ENCODE data around the gene TCF23.
"Not testable (repeated sequence)": the region's sequence is repeated elsewhere in the genome, so short reads cannot be mapped to it uniquely, and the experiment has no call there.

The TCF23 gene

DNA sequence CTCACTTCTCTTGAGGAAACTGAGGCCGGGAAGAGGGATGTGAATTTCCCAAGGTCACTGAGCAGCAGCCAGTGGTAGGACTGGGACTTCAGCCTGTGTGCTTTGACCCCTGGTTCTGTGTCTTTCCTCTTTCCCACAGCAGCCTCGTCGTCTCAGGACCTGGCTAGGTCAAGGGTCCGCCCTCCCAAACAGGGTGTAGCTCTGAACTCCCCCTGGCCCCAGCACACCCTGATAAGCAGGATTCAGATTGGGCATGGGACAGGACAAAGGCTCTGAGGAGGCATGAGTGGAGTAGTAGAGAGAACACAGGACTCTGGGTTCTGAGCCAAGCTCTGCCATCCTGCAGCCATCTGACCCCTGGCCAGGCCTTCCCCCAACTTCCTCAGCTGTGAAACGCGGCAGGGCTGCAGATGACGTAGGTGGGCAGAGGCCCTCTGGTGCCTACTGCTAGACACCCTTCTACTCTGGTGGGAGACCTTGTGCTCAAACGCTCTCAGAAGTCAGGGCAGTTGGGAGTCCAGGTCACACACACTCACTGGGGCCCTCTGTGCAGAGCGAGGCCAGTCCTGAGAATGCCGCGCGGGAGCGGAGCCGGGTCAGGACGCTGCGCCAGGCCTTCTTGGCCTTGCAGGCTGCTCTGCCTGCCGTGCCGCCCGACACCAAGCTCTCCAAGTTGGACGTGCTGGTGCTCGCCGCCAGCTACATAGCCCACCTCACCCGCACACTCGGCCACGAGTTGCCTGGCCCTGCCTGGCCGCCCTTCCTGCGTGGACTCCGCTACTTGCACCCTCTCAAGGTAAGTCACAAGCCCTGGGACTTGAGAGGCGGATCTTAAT is 984 bp downstream of the TCF23 start:
- in situ Hi-C loops (cut with HindIII; ENCODE audit: low pct_ligation_motif_present, low pct_unique_long_range_greater_than_20kb, low sequenced_read_pairs), result no loop called here
- no peak for DNase-seq

DNA sequence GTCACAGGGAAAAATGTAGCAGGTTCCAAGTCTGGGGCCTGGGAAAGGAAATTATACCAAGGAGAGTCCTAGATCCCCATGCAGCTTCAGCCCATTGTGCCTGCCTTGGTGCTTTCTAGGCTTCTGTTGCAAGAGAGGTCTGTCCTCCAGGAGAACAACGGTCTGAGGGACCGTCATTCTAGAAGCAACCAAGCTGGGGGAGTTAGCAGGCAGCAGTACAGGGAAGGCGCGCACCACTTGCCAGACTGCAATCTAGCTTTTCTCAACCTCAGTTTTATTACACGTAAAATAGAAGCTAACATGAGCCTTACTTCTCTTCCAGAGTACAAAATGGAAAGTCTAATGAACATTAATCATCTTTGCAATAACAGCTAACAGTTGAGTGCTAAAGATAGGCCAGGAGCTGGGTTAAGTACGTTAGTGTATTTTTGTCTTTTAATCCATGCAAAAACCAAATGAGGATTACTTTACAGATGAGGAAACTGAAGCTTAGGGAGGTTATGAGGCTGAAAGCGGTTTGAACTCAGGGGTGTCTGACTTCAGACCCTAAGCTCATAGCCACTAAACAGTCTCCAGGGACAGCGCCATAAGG is 1.9 kb downstream of the TCF23 start:
- in situ Hi-C loops (cut with HindIII; ENCODE audit: low pct_ligation_motif_present, low pct_unique_long_range_greater_than_20kb, low sequenced_read_pairs), result no loop called here
- DNase-seq, result no peak

DNA sequence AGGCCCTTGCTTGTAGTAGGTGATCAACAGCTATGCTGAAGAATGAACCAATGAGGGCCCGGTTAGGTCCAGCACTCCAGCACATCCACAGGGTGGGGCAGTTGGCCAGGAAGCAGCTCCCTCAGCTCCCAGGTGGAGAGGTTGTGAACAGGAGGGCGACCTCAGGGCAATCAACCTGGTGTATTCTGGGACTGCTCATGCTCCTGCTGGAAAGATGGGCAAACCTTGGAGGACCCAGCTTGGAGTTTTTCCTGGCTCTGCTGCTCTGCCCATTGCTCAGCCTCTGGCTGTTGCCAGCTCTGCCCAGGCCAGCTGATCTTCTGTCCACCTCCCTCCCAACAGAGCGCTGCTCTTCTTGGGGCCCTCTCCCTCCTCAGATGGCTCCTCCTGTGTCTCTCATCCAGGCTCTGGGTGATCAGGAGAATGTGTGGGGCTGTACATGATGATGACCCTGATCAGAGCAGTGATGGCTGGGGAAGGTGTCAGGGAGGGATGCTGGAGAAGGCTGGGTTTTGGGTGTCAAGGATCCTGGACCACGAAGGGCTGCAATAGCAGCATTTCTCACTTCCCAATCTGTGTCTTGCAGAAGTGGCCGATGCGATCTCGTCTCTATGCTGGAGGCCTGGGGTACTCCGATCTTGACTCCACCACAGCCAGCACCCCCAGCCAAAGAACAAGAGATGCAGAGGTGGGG is 3.4 kb downstream of the TCF23 start:
- in situ Hi-C loops (cut with HindIII; ENCODE audit: low pct_ligation_motif_present, low pct_unique_long_range_greater_than_20kb, low sequenced_read_pairs), result no loop called here
- DNase-seq, result no peak

DNA sequence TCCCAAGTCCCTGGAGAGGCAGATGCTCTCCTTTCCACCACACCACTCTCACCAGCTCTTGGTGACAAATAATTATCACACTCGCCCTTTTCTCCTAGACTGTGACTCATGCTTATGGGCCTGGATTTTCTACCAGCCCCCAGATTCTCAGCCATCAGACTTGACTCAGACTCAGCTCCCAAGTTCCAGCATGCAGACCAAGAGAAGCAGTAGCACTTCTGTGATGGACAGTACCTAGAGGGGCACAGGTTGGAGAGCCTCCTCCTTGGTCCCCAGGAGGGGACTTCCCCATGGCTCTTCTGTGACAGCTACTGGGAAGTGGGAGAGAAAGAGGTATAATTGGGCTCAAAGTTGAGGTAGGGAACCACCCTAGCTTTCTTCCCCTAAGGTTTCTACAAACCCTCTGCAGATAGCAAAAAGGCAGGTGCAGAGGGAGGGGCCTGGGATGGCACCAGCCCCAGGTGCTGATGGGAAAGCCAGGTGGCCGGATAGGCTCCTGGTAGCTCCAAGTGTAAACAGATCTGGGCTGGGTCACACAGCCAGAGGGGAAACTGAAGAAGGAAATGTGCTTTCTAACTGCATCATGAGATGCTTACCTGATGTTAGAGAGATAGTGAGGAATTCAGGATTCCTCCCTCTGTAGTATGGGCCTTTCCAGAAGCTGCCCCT is 4.1 kb downstream of the TCF23 start:
- in situ Hi-C loops (cut with HindIII; ENCODE audit: low pct_ligation_motif_present, low pct_unique_long_range_greater_than_20kb, low sequenced_read_pairs), result no loop called here
- no peak for DNase-seq

DNA sequence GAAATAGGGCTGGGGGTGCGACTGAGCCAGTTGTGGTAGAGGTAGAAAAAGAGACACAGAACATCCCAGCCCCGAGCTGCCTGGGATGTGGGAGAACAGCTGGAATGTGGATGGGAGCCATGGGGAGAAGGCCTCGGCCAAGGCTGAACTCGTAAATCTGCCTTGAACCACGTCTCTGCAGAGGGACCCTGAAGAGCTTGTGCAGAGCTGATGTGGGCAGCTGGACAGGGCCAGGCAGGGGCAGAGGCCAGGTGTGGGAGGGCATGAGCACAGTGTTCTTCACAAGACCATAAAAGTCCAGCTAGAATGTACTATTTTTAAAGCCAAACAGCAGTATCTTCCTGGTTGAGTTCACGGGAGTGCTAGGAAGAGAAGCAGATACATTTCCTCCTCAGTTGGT is 5.7 kb downstream of the TCF23 start:
- in situ Hi-C loops (cut with HindIII; ENCODE audit: low pct_ligation_motif_present, low pct_unique_long_range_greater_than_20kb, low sequenced_read_pairs), result no loop called here
- DNase-seq, result no peak

DNA sequence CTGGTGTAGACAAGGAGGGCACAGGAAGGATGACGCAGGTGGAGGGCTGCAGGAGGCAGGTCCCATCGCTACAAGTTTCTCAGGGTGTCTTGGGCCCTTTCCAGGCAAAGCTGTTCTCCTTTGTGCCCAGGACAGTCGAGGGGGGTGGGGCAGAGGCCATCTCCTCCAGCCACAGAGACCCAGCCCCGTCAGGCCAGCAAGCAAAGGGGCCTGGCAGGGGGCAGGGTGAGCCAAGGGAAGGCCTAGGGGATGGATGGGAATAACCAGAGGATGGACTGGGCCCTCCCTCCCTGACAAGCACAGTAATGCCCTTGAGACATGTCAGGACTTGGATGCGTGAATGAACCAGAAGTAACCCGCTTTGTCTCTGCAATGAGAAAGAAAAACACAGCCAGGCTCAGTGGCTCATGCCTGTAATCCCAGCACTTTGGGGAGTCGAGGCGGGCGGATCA is 6.3 kb downstream of the TCF23 start:
- in situ Hi-C loops (cut with HindIII; ENCODE audit: low pct_ligation_motif_present, low pct_unique_long_range_greater_than_20kb, low sequenced_read_pairs), result no loop called here
- DNase-seq, result no peak

DNA sequence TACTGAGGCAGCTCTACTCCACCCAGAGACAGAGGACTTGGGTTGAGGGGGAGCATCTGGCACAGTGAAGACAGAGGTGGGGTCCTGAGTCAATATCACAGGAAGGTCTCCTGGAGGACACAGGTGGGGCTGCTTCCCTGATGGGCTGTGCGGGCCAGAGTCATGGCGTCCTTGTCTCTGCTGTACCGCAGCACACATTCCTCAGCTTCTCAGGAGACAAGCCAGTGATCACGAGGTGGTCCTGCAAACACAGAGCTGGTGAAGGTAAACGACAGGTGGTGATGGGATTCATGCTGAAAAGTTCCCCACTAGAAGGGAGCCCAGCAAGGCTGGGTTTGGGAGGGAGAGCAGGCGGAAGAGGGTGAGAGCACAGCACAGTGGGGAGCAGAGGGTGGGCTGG is 9.7 kb downstream of the TCF23 start:
- in situ Hi-C loops (cut with HindIII; ENCODE audit: low pct_ligation_motif_present, low pct_unique_long_range_greater_than_20kb, low sequenced_read_pairs), result no loop called here
- DNase-seq, result no peak

DNA sequence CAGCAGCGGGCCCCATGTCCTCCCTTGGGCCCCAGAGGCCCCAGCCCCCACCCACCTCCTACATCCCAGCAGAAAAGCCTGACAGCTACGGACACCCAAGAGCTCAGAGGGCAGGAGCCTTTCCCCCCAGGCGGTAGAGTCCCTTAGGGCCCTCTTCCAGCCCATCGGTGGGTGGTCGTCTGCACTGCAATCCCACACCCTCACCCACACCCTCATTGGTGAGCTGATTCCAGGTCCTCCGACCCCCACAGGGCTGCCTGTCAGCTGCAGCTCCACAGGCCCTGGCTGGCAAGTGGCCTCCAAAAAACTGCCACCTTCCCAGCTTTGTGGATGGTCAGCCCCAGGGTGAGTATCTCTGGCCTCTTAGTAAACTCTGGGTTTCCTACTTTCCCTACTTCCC is 10.5 kb downstream of the TCF23 start:
- in situ Hi-C loops (cut with HindIII; ENCODE audit: low pct_ligation_motif_present, low pct_unique_long_range_greater_than_20kb, low sequenced_read_pairs), result no loop called here
- DNase-seq, result no peak

DNA sequence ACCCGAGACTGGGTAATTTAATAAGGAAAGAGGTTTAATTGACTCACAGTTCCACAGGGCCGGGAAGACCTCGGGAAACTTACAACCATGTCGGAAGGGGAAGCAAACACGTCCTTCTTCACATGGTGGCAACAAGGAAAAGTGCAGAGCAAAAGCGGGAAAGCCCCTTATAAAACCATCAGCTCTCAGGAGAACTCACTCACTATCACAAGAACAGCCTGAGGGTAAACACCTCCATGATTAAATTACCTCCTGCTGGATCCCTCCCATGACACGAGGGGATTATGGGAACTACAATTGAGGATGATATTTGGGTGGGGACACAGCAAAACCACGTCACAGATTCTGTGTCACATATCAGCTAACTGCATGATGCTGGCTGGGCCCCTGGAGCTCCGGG is 11.4 kb downstream of the TCF23 start:
- in situ Hi-C loops (cut with HindIII; ENCODE audit: low pct_ligation_motif_present, low pct_unique_long_range_greater_than_20kb, low sequenced_read_pairs), result no loop called here
- no peak for DNase-seq

DNA sequence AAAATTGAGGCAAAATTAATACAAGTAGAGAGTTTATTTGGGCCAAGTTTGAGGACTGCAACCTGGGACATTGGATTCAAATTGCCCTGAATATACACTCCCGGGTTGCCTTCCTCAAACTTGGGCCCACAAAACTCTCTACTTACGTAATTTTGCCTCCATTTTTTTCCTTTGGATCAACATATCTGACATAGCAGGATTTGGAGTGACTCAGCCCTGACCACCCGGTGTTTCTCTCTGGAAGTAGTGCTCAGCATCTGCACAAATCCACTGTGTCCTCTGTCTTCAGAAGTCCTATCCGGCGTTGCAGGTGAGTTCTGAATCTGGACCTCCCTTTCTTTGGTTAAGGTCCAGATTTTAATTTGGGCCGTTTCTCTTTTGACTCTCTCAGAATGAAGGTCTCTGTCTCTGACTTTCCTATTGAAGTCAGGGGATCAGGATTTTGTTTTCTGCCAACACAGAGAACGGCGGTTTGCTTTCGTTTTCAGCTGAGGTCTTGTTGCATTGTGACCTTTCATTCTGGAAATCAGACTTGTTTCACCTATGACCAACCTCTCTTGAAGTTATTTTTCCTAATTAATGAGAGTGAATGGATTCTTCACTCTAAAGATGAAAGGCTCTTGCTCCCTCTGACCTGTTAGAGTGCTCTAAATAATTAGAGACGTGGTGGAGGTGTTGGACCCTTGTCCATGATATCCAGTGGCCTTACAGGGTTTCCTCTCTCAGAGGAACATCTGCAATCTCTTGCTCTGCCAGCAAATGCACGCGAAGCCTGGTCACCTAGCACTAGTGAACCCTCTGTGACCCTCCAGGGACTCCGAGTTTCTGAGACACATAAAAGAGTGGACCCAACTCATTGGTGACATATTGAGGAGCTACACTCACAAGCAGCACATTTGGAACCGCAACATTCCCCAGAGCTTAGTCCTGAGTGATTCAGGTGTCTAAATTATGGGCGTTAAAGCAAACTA is 13.6 kb downstream of the TCF23 start:
- in situ Hi-C loops (cut with HindIII; ENCODE audit: low pct_ligation_motif_present, low pct_unique_long_range_greater_than_20kb, low sequenced_read_pairs), result no loop called here
- no peak for DNase-seq

DNA sequence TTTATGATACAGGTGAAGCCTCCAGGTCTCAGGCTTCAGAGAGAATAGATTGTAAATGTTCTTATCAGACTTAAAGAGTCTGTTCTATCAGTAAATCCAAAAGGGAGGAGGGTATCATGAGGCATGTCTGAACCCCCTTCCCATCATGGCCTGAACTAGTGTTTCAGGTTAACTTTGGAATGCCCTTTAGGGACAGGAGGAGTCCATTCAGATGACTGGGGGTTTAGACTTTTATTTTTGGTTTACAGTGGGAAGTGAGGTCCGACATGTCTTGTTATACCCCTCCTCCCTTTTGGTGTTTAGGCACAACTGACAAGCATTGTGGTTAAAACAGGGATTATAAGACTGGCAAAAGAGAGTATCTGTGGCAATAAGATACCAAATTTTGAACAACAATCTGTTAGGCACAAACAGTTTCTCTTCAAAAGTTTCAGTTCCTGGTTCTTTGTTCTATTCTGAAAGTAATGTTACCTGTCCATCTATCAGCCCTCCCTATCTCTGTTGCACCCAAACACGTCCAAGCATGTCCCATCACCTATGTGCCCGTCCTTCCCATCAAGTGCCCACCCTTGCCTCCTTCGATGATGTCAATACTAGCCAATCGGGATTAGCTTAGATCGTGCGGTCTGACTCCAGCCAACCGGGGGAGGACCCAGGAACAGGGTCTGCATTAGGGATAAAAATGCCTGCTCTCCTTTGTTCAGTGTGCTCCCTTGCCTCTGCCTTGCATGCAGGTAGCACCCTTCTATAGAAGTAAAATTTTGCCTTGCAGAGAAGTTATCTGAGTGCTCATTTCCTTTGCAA is 16.4 kb downstream of the TCF23 start:
- DNase-seq, result no peak
- in situ Hi-C loops (cut with HindIII; ENCODE audit: low pct_ligation_motif_present, low pct_unique_long_range_greater_than_20kb, low sequenced_read_pairs), result no loop called here

DNA sequence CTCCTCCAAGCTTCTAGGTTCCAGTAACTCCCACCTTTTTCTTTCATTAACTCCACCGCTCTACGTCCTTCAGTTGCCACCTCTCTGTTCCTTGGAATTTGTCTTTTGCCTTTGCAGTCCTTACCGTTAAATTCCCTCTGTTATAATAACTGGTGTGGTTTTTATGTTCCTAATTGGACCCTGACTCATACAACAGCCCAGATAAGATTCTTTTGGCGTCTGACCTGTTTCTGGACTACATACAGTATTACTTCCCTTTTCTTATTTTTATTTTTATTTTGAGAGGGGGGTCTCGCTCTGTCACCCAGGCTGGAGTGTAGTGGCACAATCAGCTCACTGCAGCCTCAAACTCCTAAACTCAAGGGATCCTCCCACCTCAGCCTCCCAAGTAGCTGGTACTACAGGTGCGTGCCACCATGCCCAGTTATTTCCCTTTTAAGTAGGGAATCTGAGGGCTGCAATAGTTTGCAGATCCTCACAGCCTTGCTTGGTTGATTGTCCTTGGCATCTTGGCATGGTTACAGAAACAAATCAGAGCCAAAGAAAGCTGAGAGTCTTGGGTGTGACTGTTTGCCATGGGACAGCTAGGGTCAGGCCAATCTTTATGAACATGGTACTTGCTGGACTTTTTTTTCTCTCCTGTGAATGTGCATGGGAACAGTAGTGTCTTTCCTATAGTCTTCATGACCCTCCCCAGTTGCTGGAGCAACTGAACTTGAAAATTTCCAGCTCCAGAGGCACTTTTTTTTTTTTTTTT is 22.0 kb downstream of the TCF23 start:
- no peak for DNase-seq
- in situ Hi-C loops (cut with HindIII; ENCODE audit: low pct_ligation_motif_present, low pct_unique_long_range_greater_than_20kb, low sequenced_read_pairs), result no loop called here

DNA sequence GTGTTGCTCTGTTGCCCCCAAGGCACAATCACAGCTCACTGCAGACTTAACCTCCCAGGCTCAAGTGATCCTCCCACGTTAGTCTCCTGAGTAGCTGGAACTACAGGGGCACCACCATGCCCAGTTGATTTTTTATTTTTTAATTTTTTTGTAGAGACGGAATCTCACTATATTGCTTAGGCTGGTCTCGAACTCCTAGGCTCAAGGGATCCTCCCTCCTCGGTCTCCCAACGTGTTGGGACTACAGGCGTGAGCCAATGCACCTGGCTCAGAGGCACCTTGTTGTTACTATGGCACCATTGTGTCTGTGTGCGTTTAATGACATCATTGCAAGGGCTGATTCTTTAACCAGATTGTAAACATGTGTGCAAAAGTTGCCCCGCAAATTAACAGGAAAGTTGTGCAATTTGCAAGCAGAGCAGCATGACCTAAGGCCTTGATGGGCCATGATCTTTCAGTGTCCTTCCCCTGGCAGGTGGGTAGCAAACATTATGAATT is 22.6 kb downstream of the TCF23 start:
- no peak for DNase-seq
- in situ Hi-C loops (cut with HindIII; ENCODE audit: low pct_ligation_motif_present, low pct_unique_long_range_greater_than_20kb, low sequenced_read_pairs), result no loop called here

DNA sequence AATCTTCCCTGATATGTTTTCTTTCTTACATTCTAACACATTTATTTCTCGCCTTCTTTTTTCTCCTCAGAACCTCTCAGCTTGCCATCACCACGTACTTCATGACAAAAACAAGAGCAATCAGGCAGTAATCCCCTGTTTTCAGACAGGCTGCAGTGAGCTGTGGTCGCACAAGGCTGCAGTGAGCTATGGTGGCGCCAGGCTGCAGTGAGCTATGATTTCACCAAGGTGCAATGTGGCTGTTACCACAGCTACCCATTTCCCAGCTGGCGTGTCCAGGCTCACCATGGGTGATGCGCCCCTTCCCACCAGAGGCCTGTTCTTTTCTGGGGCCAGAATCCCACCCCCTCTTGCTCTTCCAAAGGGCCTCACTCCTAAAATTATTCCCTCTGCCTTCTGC is 25.8 kb downstream of the TCF23 start:
- DNase-seq, result no peak
- in situ Hi-C loops (cut with HindIII; ENCODE audit: low pct_ligation_motif_present, low pct_unique_long_range_greater_than_20kb, low sequenced_read_pairs), result no loop called here

DNA sequence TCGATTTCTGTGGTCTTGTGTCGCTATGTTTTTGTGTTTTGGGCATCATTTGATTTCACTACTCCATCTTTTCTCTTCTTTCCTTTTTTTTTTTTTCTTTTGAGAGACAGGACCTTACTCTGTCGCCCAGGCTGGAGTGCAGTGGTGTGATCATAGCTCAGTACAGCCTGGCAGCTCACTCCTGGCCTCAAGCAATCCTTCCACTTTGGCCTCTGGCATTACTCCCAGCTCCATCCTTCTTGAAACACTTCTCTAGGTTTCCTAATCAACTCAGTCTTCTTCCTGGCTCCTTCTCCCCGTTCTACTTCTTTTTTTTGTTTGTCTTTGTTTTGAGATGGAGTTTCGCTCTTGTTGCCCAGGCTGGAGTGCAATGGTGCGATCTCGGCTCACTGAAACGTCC is 26.5 kb downstream of the TCF23 start:
- no peak for DNase-seq
- in situ Hi-C loops (cut with HindIII; ENCODE audit: low pct_ligation_motif_present, low pct_unique_long_range_greater_than_20kb, low sequenced_read_pairs), result no loop called here

DNA sequence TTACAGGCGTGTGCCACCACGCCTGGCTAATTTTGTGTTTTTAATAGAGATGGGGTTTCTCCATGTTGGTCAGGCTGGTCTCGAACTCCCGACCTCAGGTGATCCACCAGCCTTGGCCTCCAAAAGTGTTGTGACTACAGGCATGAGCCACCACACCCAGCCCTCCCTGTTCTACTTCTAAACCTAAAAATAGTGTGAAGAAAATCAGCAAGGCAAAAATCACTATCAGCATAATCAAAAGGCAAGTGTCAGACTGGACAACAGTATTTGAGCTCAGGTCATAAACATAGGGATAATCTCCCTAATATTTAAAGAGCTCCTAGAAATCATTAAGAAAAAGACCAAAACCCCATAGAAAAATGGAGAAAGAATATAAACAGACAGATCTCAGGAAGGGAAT is 27.0 kb downstream of the TCF23 start:
- DNase-seq; in situ Hi-C loops (cut with HindIII; ENCODE audit: low pct_ligation_motif_present, low pct_unique_long_range_greater_than_20kb, low sequenced_read_pairs): not testable (repeated sequence)

All from ACHN (cell line).